K562 (cell line): ENCODE data around the gene NEMP2. TPM values are rescaled to one million over a fixed set of nuclear protein-coding genes. Genes with fewer than 3 reads are reported as not detected.

Experiments
- ATAC-seq: fragments of 200-7000 bp; cut with Tn5 transposase; 3 replicates; pipeline ENCODE4 v1.9.1; 2020; ENCODE audit warnings: moderate library complexity
- BruUV-seq: library from RNA; stranded (reverse); fragments of 400-500 nt; replicated peaks from 2 replicates; lab custom pipeline; 2021; lab: Mats Ljungman, UMichigan
- CTCF ChIA-PET: fragments of 300-600 bp; formaldehyde crosslinking; extraction: SDS; loops from one replicate; lab custom pipeline; 2021; ENCODE audit warnings: low intra/inter-chr PET ratio; lab: Yijun Ruan, JAX
- POLR2A ChIA-PET: fragments of 300-600, 350-650 bp; sonication (Branson Sonifier 250); formaldehyde crosslinking; extraction: SDS; loops from one replicate; lab custom pipeline; 2021; ENCODE audit warnings: antibody characterized with exemption, inconsistent platforms; lab: Yijun Ruan, JAX
- DNase-seq, 4 experiments: peaks; one replicate each; pipeline versions ENCODE4 v3.0.0 to v3.0.0-alpha.2; 2011 to 2018; ENCODE audit warnings: low spot score in 3 of 4, mixed read lengths in 3 of 4; ENCODE audit errors: extremely low read depth in 1 of 4
- FAIRE-seq: peaks from 2 replicates; lab custom pipeline; 2011; peaks lifted over from hg19 to GRCh38; lab: Jason Lieb, UNC
- H2AFZ ChIP-seq: 2 replicates; pipeline ENCODE4 v1.6.0; 2011; ENCODE audit warnings: low read depth, low read length, control low read depth, inconsistent platforms
- H3K27ac ChIP-seq: fragments of 200-600 bp; 3 replicates; pipeline ENCODE4 v1.8.0; 2011; ENCODE audit warnings: low read depth, mild to moderate bottlenecking, control low read depth, inconsistent platforms, low read length, moderate library complexity, mixed read lengths; ENCODE audit errors: extremely low read depth
- H3K27me3 ChIP-seq, 2 experiments: fragments of 300-600 bp in 1 of 2; 2 replicates in 1 of 2; 3 replicates in 1 of 2; pipeline versions ENCODE4 v1.6.0 to v1.8.0; 2011; ENCODE audit warnings: inconsistent platforms in 2 of 2, low read length in 2 of 2, mild to moderate bottlenecking in 1 of 2, mixed read lengths in 1 of 2, moderate library complexity in 1 of 2; ENCODE audit not compliant: control insufficient read depth in 2 of 2, insufficient read depth in 2 of 2
- H3K36me3 ChIP-seq: fragments of 300-600 bp; 3 replicates; pipeline ENCODE4 v1.8.0; 2011; ENCODE audit warnings: mild to moderate bottlenecking, low read length, inconsistent platforms; ENCODE audit not compliant: control insufficient read depth, insufficient read depth
- H3K4me1 ChIP-seq, 2 experiments: fragments of 200-600 bp in 1 of 2; replicated peaks in 1 of 2; 2 replicates in 1 of 2; 3 replicates in 1 of 2; pipeline versions ENCODE4 v1.5.1 to v1.8.0; 2011; ENCODE audit warnings: inconsistent platforms in 2 of 2, low read length in 2 of 2, mild to moderate bottlenecking in 1 of 2, mixed read lengths in 1 of 2, moderate library complexity in 1 of 2; ENCODE audit not compliant: control insufficient read depth in 2 of 2, insufficient read depth in 2 of 2
- H3K4me2 ChIP-seq: 2 replicates; pipeline ENCODE4 v1.6.1; 2011; ENCODE audit warnings: low read length, control low read depth, inconsistent platforms, mixed read lengths; ENCODE audit not compliant: insufficient read depth
- H3K4me3 ChIP-seq: fragments of 200-600 bp; sonication (generic), shearing (Covaris generic); 2 replicates; pipeline ENCODE4 v1.5.1; 2016; ENCODE audit warnings: control low read depth, inconsistent platforms
- H3K79me2 ChIP-seq: fragments of 200-600 bp; 3 replicates; pipeline ENCODE4 v1.8.0; 2011; ENCODE audit warnings: low read length, inconsistent platforms; ENCODE audit not compliant: control insufficient read depth, insufficient read depth
- H3K9ac ChIP-seq, 2 experiments: 2 replicates each; pipeline versions ENCODE4 v1.6.0 to v1.6.1; 2011; ENCODE audit warnings: low read depth in 2 of 2, low read length in 2 of 2, control low read depth in 1 of 2, inconsistent platforms in 1 of 2, mild to moderate bottlenecking in 1 of 2, mixed read lengths in 1 of 2; ENCODE audit not compliant: insufficient read depth in 1 of 2
- H3K9me1 ChIP-seq: one replicate; pipeline ENCODE4 v1.6.0; 2011; ENCODE audit warnings: inconsistent platforms, mild to moderate bottlenecking, low read length, moderate library complexity; ENCODE audit not compliant: control insufficient read depth, insufficient read depth
- H3K9me3 ChIP-seq: replicated peaks from 2 replicates; pipeline ENCODE4 v1.5.1; 2011; ENCODE audit warnings: low read depth, low read length, inconsistent platforms; ENCODE audit not compliant: control insufficient read depth, insufficient read depth
- H4K20me1 ChIP-seq: replicated peaks from 2 replicates; pipeline ENCODE4 v1.6.1; 2011; ENCODE audit warnings: low read length, inconsistent platforms, mixed read lengths; ENCODE audit not compliant: control insufficient read depth, insufficient read depth
- ARID1B ChIP-seq: fragments of 450-650 bp; IDR thresholded peaks from 2 replicates; pipeline ENCODE4 v1.6.1; 2016; ENCODE audit warnings: antibody characterized with exemption, mild to moderate bottlenecking, inconsistent platforms
- CEBPG ChIP-seq, 3 experiments: fragments of 200-800 bp in 1 of 3; sonication (Bioruptor generic) in 1 of 3; sonication (generic) in 1 of 3; formaldehyde crosslinking in 1 of 3; IDR thresholded peaks in 2 of 3; conservative IDR thresholded peaks in 1 of 3; 2 replicates each; pipeline versions ENCODE4 v1.6.1 to v1.8.0; 2016 to 2022; ENCODE audit warnings: missing compliant biosample characterization in 2 of 3, missing genetic modification characterization in 2 of 3, mild to moderate bottlenecking in 1 of 3, missing genetic modification reagents in 1 of 3
- DACH1 ChIP-seq: fragments of 450-650 bp; IDR thresholded peaks from 2 replicates; pipeline ENCODE4 v1.6.1; 2018; ENCODE audit not compliant: partially characterized antibody
- ELF1 ChIP-seq: fragments of 200-800 bp; sonication (Bioruptor generic); IDR thresholded peaks from 2 replicates; pipeline ENCODE4 v1.6.1; 2016; ENCODE audit warnings: missing genetic modification characterization, missing compliant biosample characterization
- FOXM1 ChIP-seq, 2 experiments: fragments of 450-650 bp in 1 of 2; sonication (generic) in 1 of 2; formaldehyde crosslinking in 1 of 2; IDR thresholded peaks; 2 replicates each; pipeline versions ENCODE4 v1.6.1 to v1.9.0; 2017 to 2022; ENCODE audit warnings: low read depth in 2 of 2, mild to moderate bottlenecking in 2 of 2, missing genetic modification reagents in 1 of 2, moderate library complexity in 1 of 2
- HNRNPL ChIP-seq: fragments of 200-400 bp; formaldehyde crosslinking; IDR thresholded peaks from 2 replicates; pipeline ENCODE4 v1.6.1; 2017; ENCODE audit warnings: low read depth, mild to moderate bottlenecking, low read length
- MED1 ChIP-seq: sonication (generic); formaldehyde crosslinking; IDR thresholded peaks from 2 replicates; pipeline ENCODE4 v1.8.1; 2023; ENCODE audit warnings: missing genetic modification reagents, borderline replicate concordance
- SMAD4 ChIP-seq: fragments of 250-450 bp; sonication (Bioruptor Pico); conservative IDR thresholded peaks from 2 replicates; pipeline ENCODE4 v1.8.0; 2021; ENCODE audit warnings: inconsistent platforms, mild to moderate bottlenecking, moderate library complexity
- TEAD1 ChIP-seq, 2 experiments: fragments of 450-650 bp in 1 of 2; sonication (generic) in 1 of 2; formaldehyde crosslinking; IDR thresholded peaks; 2 replicates each; pipeline versions ENCODE4 v1.4.0 to v1.8.0; 2020 to 2022; ENCODE audit warnings: mild to moderate bottlenecking in 2 of 2, missing genetic modification reagents in 1 of 2
- XRCC5 ChIP-seq: fragments of 200-400 bp; formaldehyde crosslinking; IDR thresholded peaks from 2 replicates; pipeline ENCODE4 v1.6.1; 2017; ENCODE audit warnings: low read depth, mild to moderate bottlenecking, low read length
- YBX1 ChIP-seq: fragments of 450-650 bp; IDR thresholded peaks from 2 replicates; pipeline ENCODE4 v1.7.1; 2016; ENCODE audit warnings: mild to moderate bottlenecking
- ZNF146 ChIP-seq: IDR thresholded peaks from one replicate; pipeline ENCODE4 v1.6.1; 2018; ENCODE audit warnings: missing compliant biosample characterization; ENCODE audit not compliant: unreplicated experiment
- WGBS: fragments of 100-300 bp; shearing (Covaris generic); methylation state at CpG from one replicate; pipeline ENCODE4 v1.1.6; 2016; ENCODE audit warnings: low coverage, mixed read lengths; ENCODE audit not compliant: insufficient coverage; ENCODE audit errors: missing lambda C conversion rate; 5-methylcytosine and 5-hydroxymethylcytosine counted together
- in situ Hi-C: fragments of 300-500 bp; cut with MboI; formaldehyde crosslinking; loops from 4 replicates; pipeline ENCODE4 v1.15.0; 2018; ENCODE audit warnings: inconsistent platforms, mixed read lengths
- intact Hi-C: fragments of 100-400 bp; cut with micrococcal nuclease; formaldehyde crosslinking; loops from 2 replicates; pipeline ENCODE4 v1.14.2; 2022
- polyA plus RNA-seq, 8 experiments: library from polyadenylated mRNA; depleted of rRNA in 4 of 8; stranded (reverse) in 5 of 8; unstranded in 3 of 8; fragments of >200 nt; fragmentation: Nextera tagmentation in 2 of 8; fragmentation: Illumina TruSeq in 1 of 8; extraction: Ambion mirVana in 2 of 8; extraction: Trizol in 1 of 8; gene quantifications; 2 replicates each; pipeline versions ENCODE4 v1.2.1 to v1.2.3, GENCODE V29; 2011 to 2014; ENCODE audit warnings: inconsistent platforms in 1 of 8, missing spikeins in 1 of 8
- total RNA-seq, 7 experiments: library from RNA; depleted of rRNA in 6 of 7; stranded (reverse); fragments of >200 nt in 6 of 7; fragmentation: Illumina TruSeq in 2 of 7; extraction: Trizol in 2 of 7; gene quantifications; 2 replicates each; pipeline versions ENCODE4 v1.2.1 to v1.2.3, GENCODE V29; 2011 to 2021; ENCODE audit warnings: low replicate concordance in 1 of 7
- TF ChIP-seq, protein P1 (sequence below): fragments of 450-650 bp; IDR thresholded peaks from 2 replicates; pipeline ENCODE4 v1.6.1; 2016; ENCODE audit warnings: antibody characterized with exemption
- TF ChIP-seq, protein P2 (sequence below), 2 experiments: fragments of 450-650 bp; conservative IDR thresholded peaks; 2 replicates each; pipeline ENCODE4 v1.6.1; 2017; ENCODE audit warnings: mild to moderate bottlenecking in 2 of 2, moderate library complexity in 2 of 2
- TF ChIP-seq, protein P3 (sequence below): IDR thresholded peaks from 2 replicates; pipeline ENCODE4 v1.6.1; 2011; ENCODE audit warnings: borderline replicate concordance, low read depth, mild to moderate bottlenecking, moderate library complexity, low read length; ENCODE audit not compliant: insufficient read depth, poor library complexity, severe bottlenecking

Gene NEMP2
- total and polyA plus RNA-seq, 9 of the 15 experiments (the other 6 are each of a cell fraction or from before 2014, with no cell fraction given), result 0.32 to 3.0 (median 1.7) TPM

DNA sequence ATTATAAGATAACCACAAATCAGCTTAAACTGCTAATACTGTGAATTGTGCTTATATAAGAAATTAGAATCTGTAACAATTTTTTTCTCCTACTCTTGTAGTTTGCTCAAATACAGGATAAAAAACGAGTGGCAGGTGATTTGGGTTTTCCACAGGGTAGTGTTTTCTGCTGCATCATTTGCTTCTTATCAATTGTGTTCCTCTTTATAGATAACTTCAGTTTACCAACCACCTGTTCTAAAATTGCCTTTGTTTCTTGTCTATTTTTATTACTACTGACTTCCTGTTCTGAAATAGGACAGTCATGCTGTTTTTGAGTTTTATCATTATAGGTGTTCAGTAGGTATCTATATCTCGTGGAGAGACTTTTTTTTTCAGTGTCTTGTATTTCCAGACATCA is 69.5 kb downstream of the NEMP2 start:
- Histone ChIP-seq H2AFZ (no peak overlapping the region), H3K9me3 (no peaks in the 10 kb centered on the region), H3K4me3 (no peak overlapping the region), H3K9me1 (no peaks in the 10 kb centered on the region), H4K20me1 (no peaks in the 10 kb centered on the region), H3K27ac (no peak overlapping the region), H3K79me2 (no peaks in the 10 kb centered on the region; the same call in 1 of the 3 replicates), H3K9ac (no peak overlapping the region), H3K27me3 (no peaks in the 10 kb centered on the region), H3K4me1 (peaks cover 30 to 73% of the 10 kb centered on the region in 2 experiments), H3K36me3 (no peaks in the 10 kb centered on the region; the same call in 2 of the 3 replicates), H3K4me2 (no peak overlapping the region)
- no TSS peak for BruUV-seq
- CTCF ChIA-PET, result no interaction called here
- POLR2A ChIA-PET, result no interaction called here
- FAIRE-seq, result no peak
- DNase-seq, result no peak
- in situ Hi-C loops, result no loop called here
- intact Hi-C loops, result loop anchor here (10.0 kb wide), 1 partner anchor 60 kb away; the partner anchor contains the start of gene MFSD6
- no peak for ATAC-seq
- WGBS, result 3% methylated on average over 2 of the region's 2 CpGs
- no peak for TF ChIP-seq CEBPG (CRISPR knock-in tag; IDR thresholded peaks at IDR 0.05)
- TF ChIP-seq CEBPG (tag; conservative IDR thresholded peaks at IDR 0.05 in 1 of 2, IDR thresholded peaks at IDR 0.05 in 1 of 2), result no peak
- TF ChIP-seq TEAD1 (CRISPR knock-in tag; IDR thresholded peaks at IDR 0.05), result no peak
- no peak for TF ChIP-seq SMAD4 (CRISPR knock-in tag)
- TF ChIP-seq, protein P1, sequence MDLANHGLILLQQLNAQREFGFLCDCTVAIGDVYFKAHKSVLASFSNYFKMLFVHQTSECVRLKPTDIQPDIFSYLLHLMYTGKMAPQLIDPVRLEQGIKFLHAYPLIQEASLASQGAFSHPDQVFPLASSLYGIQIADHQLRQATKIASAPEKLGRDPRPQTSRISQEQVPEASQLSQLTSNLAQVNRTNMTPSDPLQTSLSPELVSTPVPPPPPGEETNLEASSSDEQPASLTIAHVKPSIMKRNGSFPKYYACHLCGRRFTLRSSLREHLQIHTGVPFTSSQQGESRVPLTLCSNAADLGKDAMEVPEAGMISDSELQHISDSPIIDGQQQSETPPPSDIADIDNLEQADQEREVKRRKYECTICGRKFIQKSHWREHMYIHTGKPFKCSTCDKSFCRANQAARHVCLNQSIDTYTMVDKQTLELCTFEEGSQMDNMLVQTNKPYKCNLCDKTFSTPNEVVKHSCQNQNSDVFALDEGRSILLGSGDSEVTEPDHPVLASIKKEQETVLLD, result no peak
- TF ChIP-seq ELF1 (tag), result no peak
- no peak for TF ChIP-seq XRCC5
- peak; percentile 51; the same call in 1 of the 2 replicates for TF ChIP-seq ARID1B
- no peak for TF ChIP-seq DACH1
- TF ChIP-seq HNRNPL, result no peak
- no peak for TF ChIP-seq FOXM1 (IDR thresholded peaks at IDR 0.05; ENCODE audit: low read depth)
- no peak for TF ChIP-seq FOXM1 (CRISPR knock-in tag; IDR thresholded peaks at IDR 0.05; ENCODE audit: low read depth)
- TF ChIP-seq, protein P2, sequence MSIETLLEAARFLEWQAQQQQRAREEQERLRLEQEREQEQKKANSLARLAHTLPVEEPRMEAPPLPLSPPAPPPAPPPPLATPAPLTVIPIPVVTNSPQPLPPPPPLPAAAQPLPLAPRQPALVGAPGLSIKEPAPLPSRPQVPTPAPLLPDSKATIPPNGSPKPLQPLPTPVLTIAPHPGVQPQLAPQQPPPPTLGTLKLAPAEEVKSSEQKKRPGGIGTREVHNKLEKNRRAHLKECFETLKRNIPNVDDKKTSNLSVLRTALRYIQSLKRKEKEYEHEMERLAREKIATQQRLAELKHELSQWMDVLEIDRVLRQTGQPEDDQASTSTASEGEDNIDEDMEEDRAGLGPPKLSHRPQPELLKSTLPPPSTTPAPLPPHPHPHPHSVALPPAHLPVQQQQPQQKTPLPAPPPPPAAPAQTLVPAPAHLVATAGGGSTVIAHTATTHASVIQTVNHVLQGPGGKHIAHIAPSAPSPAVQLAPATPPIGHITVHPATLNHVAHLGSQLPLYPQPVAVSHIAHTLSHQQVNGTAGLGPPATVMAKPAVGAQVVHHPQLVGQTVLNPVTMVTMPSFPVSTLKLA (conservative IDR thresholded peaks at IDR 0.05), result no peak
- TF ChIP-seq MED1 (CRISPR knock-in tag), result no peak
- no peak for TF ChIP-seq YBX1
- TF ChIP-seq, protein P3, sequence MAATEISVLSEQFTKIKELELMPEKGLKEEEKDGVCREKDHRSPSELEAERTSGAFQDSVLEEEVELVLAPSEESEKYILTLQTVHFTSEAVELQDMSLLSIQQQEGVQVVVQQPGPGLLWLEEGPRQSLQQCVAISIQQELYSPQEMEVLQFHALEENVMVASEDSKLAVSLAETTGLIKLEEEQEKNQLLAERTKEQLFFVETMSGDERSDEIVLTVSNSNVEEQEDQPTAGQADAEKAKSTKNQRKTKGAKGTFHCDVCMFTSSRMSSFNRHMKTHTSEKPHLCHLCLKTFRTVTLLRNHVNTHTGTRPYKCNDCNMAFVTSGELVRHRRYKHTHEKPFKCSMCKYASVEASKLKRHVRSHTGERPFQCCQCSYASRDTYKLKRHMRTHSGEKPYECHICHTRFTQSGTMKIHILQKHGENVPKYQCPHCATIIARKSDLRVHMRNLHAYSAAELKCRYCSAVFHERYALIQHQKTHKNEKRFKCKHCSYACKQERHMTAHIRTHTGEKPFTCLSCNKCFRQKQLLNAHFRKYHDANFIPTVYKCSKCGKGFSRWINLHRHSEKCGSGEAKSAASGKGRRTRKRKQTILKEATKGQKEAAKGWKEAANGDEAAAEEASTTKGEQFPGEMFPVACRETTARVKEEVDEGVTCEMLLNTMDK, result no peak
- no peak for TF ChIP-seq ZNF146 (CRISPR knock-in tag)
